Neural progenitor cell (in vitro differentiated cells): ENCODE measurements around the gene PINLYP.

Source experiments
- CTCF ChIP-seq: fragments of 200-600 bp; sonication (generic); IDR thresholded peaks from 2 replicates; pipeline ENCODE4 v1.5.1; 2017; ENCODE audit warnings: antibody characterized with exemption, mild to moderate bottlenecking
- EZH2 ChIP-seq: fragments of 200-600 bp; sonication (generic); IDR thresholded peaks from 2 replicates; pipeline ENCODE4 v1.6.1; 2017; ENCODE audit warnings: antibody characterized with exemption, mild to moderate bottlenecking, moderate library complexity

GRCh38 chr19:43624933-43625332, 49.3 kb downstream of the PINLYP start:
- TF ChIP-seq CTCF (peak; percentile 56), EZH2 (no peak)
